Fibroblast of lung (primary cell): ENCODE results near the gene DERL3.

Experiments used
- CTCF ChIP-seq, 2 donors: IDR thresholded peaks in 1 of 2; conservative IDR thresholded peaks in 1 of 2; 1 replicate in 1 of 2; 2 replicates in 1 of 2; pipeline ENCODE4 v1.5.1; 2011 to 2012; ENCODE audit warnings: low read length in 2 of 2, control low read depth in 1 of 2, inconsistent platforms in 1 of 2, low read depth in 1 of 2, mild to moderate bottlenecking in 1 of 2
- EZH2 ChIP-seq: IDR thresholded peaks from 2 replicates; pipeline ENCODE4 v1.5.1; 2012; ENCODE audit warnings: low read length, control low read depth, mild to moderate bottlenecking; ENCODE audit errors: missing control alignments

- TF ChIP-seq CTCF (conservative IDR thresholded peaks at IDR 0.05 in 1 of 2, IDR thresholded peaks at IDR 0.05 in 1 of 2; ENCODE audit: low read depth in 1 of 2, low read length in 2 of 2) (no peak), EZH2 (no peak)
Measured at GRCh38 chr22:23877566-23877965, 38.8 kb upstream of the DERL3 start.
